Activated naive CD4-positive, alpha-beta T cell treated with anti-CD3 and anti-CD28 coated beads, Interleukin-2, amount 50 U/mL, for 72 hours (primary cell): ENCODE results near the gene SLC25A26. TPM values are rescaled to one million over a fixed set of nuclear protein-coding genes. Genes with fewer than 3 reads are reported as not detected.
"Not testable (repeated sequence)": the region's sequence is repeated elsewhere in the genome, so short reads cannot be mapped to it uniquely, and the experiment has no call there.

ENCODE experiments used
- ATAC-seq, 2 donors: fragments of 150-1000 bp; cut with Tn5 transposase; 2 replicates each; pipeline ENCODE4 v1.10.0; 2021; ENCODE audit warnings: mild to moderate bottlenecking in 2 of 2, moderate library complexity in 2 of 2
- DNase-seq, 2 donors: peaks; one replicate each; pipeline ENCODE4 v3.0.0; 2021 to 2022; ENCODE audit warnings: low spot score in 2 of 2
- H3K27ac Mint-ChIP-seq, 2 donors: one replicate each; pipeline ENCODE4 v1.8.0; 2022; ENCODE audit warnings: mild to moderate bottlenecking in 2 of 2, mixed read lengths in 2 of 2
- H3K36me3 Mint-ChIP-seq, 2 donors: one replicate each; pipeline ENCODE4 v1.8.0; 2022; ENCODE audit warnings: mixed read lengths in 2 of 2
- H3K9me3 Mint-ChIP-seq, 2 donors: one replicate each; pipeline ENCODE4 v1.8.0; 2022; ENCODE audit warnings: mixed read lengths in 2 of 2
- total RNA-seq, 2 donors: library from RNA; stranded (reverse); gene quantifications; one replicate each; pipeline ENCODE4 v1.2.3, GENCODE V29; 2022

The SLC25A26 gene
- total RNA-seq, 2 donors from 2014 or later, result 25.4 to 32.6 TPM

GRCh38 chr3:66210687-66211295 lies 10.0 kb upstream of the SLC25A26 start:
- DNase-seq, result no peak
- no peak for ATAC-seq
- no peaks in the 10 kb centered on the region for H3K36me3 Mint-ChIP-seq
- H3K27ac Mint-ChIP-seq, result no peak overlapping the region
- no peaks in the 10 kb centered on the region for H3K9me3 Mint-ChIP-seq

GRCh38 chr3:66211779-66212178 lies 9.0 kb upstream of the SLC25A26 start:
- no peaks in the 10 kb centered on the region for H3K9me3 Mint-ChIP-seq
- H3K36me3 Mint-ChIP-seq, result no peaks in the 10 kb centered on the region
- DNase-seq, result no peak
- no peak overlapping the region for H3K27ac Mint-ChIP-seq
- no peak for ATAC-seq

GRCh38 chr3:66215106-66215505 lies 5.7 kb upstream of the SLC25A26 start:
- DNase-seq, result no peak
- ATAC-seq, result no peak
- no peak overlapping the region for H3K27ac Mint-ChIP-seq
- H3K9me3 Mint-ChIP-seq, result no peaks in the 10 kb centered on the region
- no peaks in the 10 kb centered on the region for H3K36me3 Mint-ChIP-seq

- Mint-ChIP-seq H3K9me3 (peaks cover 0 to 21% of the 10 kb centered on the region in 2 donors), H3K27ac (peak overlapping the region in 1 of 2 donors; percentile 93), H3K36me3 (peaks cover 32 to 40% of the 10 kb centered on the region in 2 donors)
- DNase-seq, result no peak
- ATAC-seq, result no peak
Observed at GRCh38 chr3:66220066-66220465, 735 bp upstream of the SLC25A26 start.

- peaks cover 53 to 74% of the 10 kb centered on the region in 2 donors for H3K36me3 Mint-ChIP-seq
- DNase-seq (peak in 1 of 2 donors; percentile 11), ATAC-seq (peak; percentile 12 to 66)
- H3K9me3 Mint-ChIP-seq, result peaks cover 0 to 38% of the 10 kb centered on the region in 2 donors
- peak overlapping the region; percentile 27 to 83 for H3K27ac Mint-ChIP-seq
Observed at GRCh38 chr3:66224220-66224619, 3.4 kb downstream of the SLC25A26 start.

GRCh38 chr3:66226093-66226492 lies 5.3 kb downstream of the SLC25A26 start:
- ATAC-seq, DNase-seq: not testable (repeated sequence)
- Mint-ChIP-seq H3K9me3 (peaks cover 0 to 41% of the 10 kb centered on the region in 2 donors), H3K36me3 (peaks cover 59 to 86% of the 10 kb centered on the region in 2 donors), H3K27ac (peak overlapping the region in 1 of 2 donors; percentile 83)

- Mint-ChIP-seq H3K27ac (peak overlapping the region in 1 of 2 donors; percentile 24), H3K9me3 (peaks cover 0 to 41% of the 10 kb centered on the region in 2 donors), H3K36me3 (peaks cover 53 to 77% of the 10 kb centered on the region in 2 donors)
- no peak for ATAC-seq
- DNase-seq, result no peak
Observed at GRCh38 chr3:66227051-66227450, 6.2 kb downstream of the SLC25A26 start.

GRCh38 chr3:66227915-66228314 lies 7.1 kb downstream of the SLC25A26 start:
- Mint-ChIP-seq H3K36me3 (peaks cover 59 to 77% of the 10 kb centered on the region in 2 donors), H3K9me3 (peaks cover 0 to 46% of the 10 kb centered on the region in 2 donors), H3K27ac (no peak overlapping the region)
- ATAC-seq (no peak), DNase-seq (no peak)

- Mint-ChIP-seq H3K36me3 (peaks cover 52 to 70% of the 10 kb centered on the region in 2 donors), H3K9me3 (peaks cover 0 to 38% of the 10 kb centered on the region in 2 donors), H3K27ac (no peak overlapping the region)
- ATAC-seq, result no peak
- DNase-seq, result no peak
Observed at GRCh38 chr3:66228707-66229106, 7.9 kb downstream of the SLC25A26 start.

- no peak overlapping the region for H3K27ac Mint-ChIP-seq
- DNase-seq, result no peak
- H3K36me3 Mint-ChIP-seq, result peaks cover 46 to 68% of the 10 kb centered on the region in 2 donors
Observed at GRCh38 chr3:66229931-66230330, 9.1 kb downstream of the SLC25A26 start.

GRCh38 chr3:66233033-66233432 lies 12.2 kb downstream of the SLC25A26 start:
- H3K36me3 Mint-ChIP-seq, result peaks cover 43 to 69% of the 10 kb centered on the region in 2 donors

More at GRCh38 chr3:66229931-66230330, 9.1 kb downstream of the SLC25A26 start:
- no peak for ATAC-seq
- peaks cover 2 to 33% of the 10 kb centered on the region in 2 donors for H3K9me3 Mint-ChIP-seq

GRCh38 chr3:66236281-66236680 lies 15.5 kb downstream of the SLC25A26 start:
- ATAC-seq (no peak), DNase-seq (no peak)
- peaks cover 15 to 41% of the 10 kb centered on the region in 2 donors for H3K9me3 Mint-ChIP-seq
- no peak overlapping the region for H3K27ac Mint-ChIP-seq
- H3K36me3 Mint-ChIP-seq, result peaks cover 48 to 75% of the 10 kb centered on the region in 2 donors

More at GRCh38 chr3:66233033-66233432, 12.2 kb downstream of the SLC25A26 start:
- ATAC-seq (no peak), DNase-seq (no peak)
- H3K9me3 Mint-ChIP-seq, result peaks cover 8 to 28% of the 10 kb centered on the region in 2 donors
- no peak overlapping the region for H3K27ac Mint-ChIP-seq

- peak overlapping the region in 1 of 2 donors; percentile 15 for H3K27ac Mint-ChIP-seq
- DNase-seq, result no peak
- peaks cover 48 to 82% of the 10 kb centered on the region in 2 donors for H3K36me3 Mint-ChIP-seq
- peaks cover 15 to 38% of the 10 kb centered on the region in 2 donors for H3K9me3 Mint-ChIP-seq
- no peak for ATAC-seq
Observed at GRCh38 chr3:66237552-66237951, 16.8 kb downstream of the SLC25A26 start.

- Mint-ChIP-seq H3K9me3 (peaks cover 15 to 31% of the 10 kb centered on the region in 2 donors), H3K27ac (peak overlapping the region; percentile 73 to 92), H3K36me3 (peaks cover 44 to 86% of the 10 kb centered on the region in 2 donors)
- ATAC-seq (peak; percentile 91 to 94), DNase-seq (peak; percentile 15 to 60)
Observed at GRCh38 chr3:66239513-66240123, 18.8 kb downstream of the SLC25A26 start.

GRCh38 chr3:66241466-66241865 lies 20.7 kb downstream of the SLC25A26 start:
- peaks cover 35 to 81% of the 10 kb centered on the region in 2 donors for H3K36me3 Mint-ChIP-seq
- H3K9me3 Mint-ChIP-seq, result peaks cover 12 to 25% of the 10 kb centered on the region in 2 donors
- ATAC-seq (no peak), DNase-seq (no peak)
- no peak overlapping the region for H3K27ac Mint-ChIP-seq

GRCh38 chr3:66242788-66243464 lies 22.1 kb downstream of the SLC25A26 start:
- no peak for ATAC-seq
- Mint-ChIP-seq H3K27ac (no peak overlapping the region), H3K9me3 (peaks cover 7 to 17% of the 10 kb centered on the region in 2 donors), H3K36me3 (peaks cover 21 to 67% of the 10 kb centered on the region in 2 donors)
- no peak for DNase-seq

GRCh38 chr3:66248641-66249040 lies 27.8 kb downstream of the SLC25A26 start:
- Mint-ChIP-seq H3K9me3 (no peaks in the 10 kb centered on the region), H3K27ac (no peak overlapping the region), H3K36me3 (peaks cover 0 to 19% of the 10 kb centered on the region in 2 donors)
- no peak for DNase-seq
- ATAC-seq, result no peak
